B cell (primary cell): ENCODE measurements around the gene MFF.

Experiments
- EZH2 ChIP-seq: IDR thresholded peaks from 2 replicates; pipeline ENCODE4 v1.6.1; 2012; ENCODE audit warnings: borderline replicate concordance, low read depth, mild to moderate bottlenecking, moderate library complexity, low read length; ENCODE audit not compliant: insufficient read depth, poor library complexity, severe bottlenecking
- TF ChIP-seq, protein P1 (sequence below): fragments of 200-600 bp; IDR thresholded peaks from one replicate; pipeline ENCODE4 v1.8.0; 2022; ENCODE audit warnings: antibody characterized with exemption, mild to moderate bottlenecking

DNA sequence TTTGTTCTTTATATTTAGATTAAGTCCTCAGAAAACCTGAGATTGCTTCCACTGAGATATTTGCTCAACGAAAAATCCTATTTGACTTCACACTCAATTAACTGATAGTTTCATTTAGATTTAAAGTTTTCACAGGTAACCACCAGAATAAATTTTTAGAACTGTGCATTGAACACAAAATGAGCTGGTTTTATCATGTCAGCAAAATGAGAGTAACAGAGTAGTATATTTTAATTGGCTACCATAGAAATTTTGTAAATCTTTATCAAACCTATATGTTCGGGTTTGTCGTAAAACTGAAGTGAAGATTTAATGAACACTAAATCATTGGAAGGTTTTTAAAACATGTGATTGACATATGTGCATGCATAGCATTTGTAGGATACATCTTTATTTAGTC, 32.7 kb upstream of the MFF start:
- TF ChIP-seq, protein P1, sequence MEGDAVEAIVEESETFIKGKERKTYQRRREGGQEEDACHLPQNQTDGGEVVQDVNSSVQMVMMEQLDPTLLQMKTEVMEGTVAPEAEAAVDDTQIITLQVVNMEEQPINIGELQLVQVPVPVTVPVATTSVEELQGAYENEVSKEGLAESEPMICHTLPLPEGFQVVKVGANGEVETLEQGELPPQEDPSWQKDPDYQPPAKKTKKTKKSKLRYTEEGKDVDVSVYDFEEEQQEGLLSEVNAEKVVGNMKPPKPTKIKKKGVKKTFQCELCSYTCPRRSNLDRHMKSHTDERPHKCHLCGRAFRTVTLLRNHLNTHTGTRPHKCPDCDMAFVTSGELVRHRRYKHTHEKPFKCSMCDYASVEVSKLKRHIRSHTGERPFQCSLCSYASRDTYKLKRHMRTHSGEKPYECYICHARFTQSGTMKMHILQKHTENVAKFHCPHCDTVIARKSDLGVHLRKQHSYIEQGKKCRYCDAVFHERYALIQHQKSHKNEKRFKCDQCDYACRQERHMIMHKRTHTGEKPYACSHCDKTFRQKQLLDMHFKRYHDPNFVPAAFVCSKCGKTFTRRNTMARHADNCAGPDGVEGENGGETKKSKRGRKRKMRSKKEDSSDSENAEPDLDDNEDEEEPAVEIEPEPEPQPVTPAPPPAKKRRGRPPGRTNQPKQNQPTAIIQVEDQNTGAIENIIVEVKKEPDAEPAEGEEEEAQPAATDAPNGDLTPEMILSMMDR = no peak
- no peak for TF ChIP-seq EZH2
